Endodermal cell (in vitro differentiated cells): ENCODE results near the gene OR8B12. TPM values are rescaled to one million over a fixed set of nuclear protein-coding genes. Genes with fewer than 3 reads are reported as not detected.

ENCODE experiments used
- DNase-seq: peaks from one replicate; pipeline ENCODE4 v3.0.0-alpha.2; 2017
- H3K27ac ChIP-seq: 2 replicates; pipeline ENCODE4 v1.5.1; 2013; ENCODE audit warnings: mild to moderate bottlenecking, low read depth, low read length, moderate library complexity
- H3K27me3 ChIP-seq: 2 replicates; pipeline ENCODE4 v1.6.1; 2013; ENCODE audit warnings: mild to moderate bottlenecking, low read length, moderate library complexity; ENCODE audit not compliant: insufficient read depth, control insufficient read depth, poor library complexity, severe bottlenecking
- H3K36me3 ChIP-seq: 2 replicates; pipeline ENCODE4 v1.7.0; 2013; ENCODE audit warnings: mild to moderate bottlenecking, low read length, moderate library complexity; ENCODE audit not compliant: control insufficient read depth, insufficient read depth
- H3K4me1 ChIP-seq: one replicate; pipeline ENCODE4 v1.7.0; 2013; ENCODE audit warnings: low read length; ENCODE audit not compliant: control insufficient read depth, insufficient read depth
- H3K4me3 ChIP-seq: 2 replicates; pipeline ENCODE4 v1.5.1; 2013; ENCODE audit warnings: mild to moderate bottlenecking, low read length, moderate library complexity
- H3K9ac ChIP-seq: 2 replicates; pipeline ENCODE4 v1.6.1; 2013; ENCODE audit warnings: mild to moderate bottlenecking, low read length, moderate library complexity; ENCODE audit not compliant: poor library complexity, severe bottlenecking; ENCODE audit errors: extremely low read depth
- H3K9me3 ChIP-seq: 2 replicates; pipeline ENCODE4 v1.6.1; 2013; ENCODE audit warnings: mild to moderate bottlenecking, low read length, moderate library complexity; ENCODE audit not compliant: control insufficient read depth
- H3K27ac Mint-ChIP-seq: 2 replicates; pipeline ENCODE4 v1.8.0; 2020; ENCODE audit warnings: mixed read lengths
- H3K27me3 Mint-ChIP-seq: 2 replicates; pipeline ENCODE4 v1.8.0; 2021; ENCODE audit warnings: mild to moderate bottlenecking, mixed read lengths; ENCODE audit not compliant: insufficient read depth
- H3K36me3 Mint-ChIP-seq: 2 replicates; pipeline ENCODE4 v1.8.0; 2020; ENCODE audit warnings: low read depth, mixed read lengths
- H3K4me1 Mint-ChIP-seq: 2 replicates; pipeline ENCODE4 v1.8.0; 2020; ENCODE audit warnings: mixed read lengths
- H3K4me3 Mint-ChIP-seq: 2 replicates; pipeline ENCODE4 v1.8.0; 2020; ENCODE audit warnings: mild to moderate bottlenecking, moderate library complexity, mixed read lengths
- H3K9me3 Mint-ChIP-seq: 2 replicates; pipeline ENCODE4 v1.8.0; 2020; ENCODE audit warnings: mild to moderate bottlenecking, mixed read lengths
- WGBS, 2 experiments: methylation state at CpG; one replicate each; pipeline versions ENCODE4 v1.1.5 to v1.1.7; 2013; ENCODE audit warnings: missing lambda C conversion rate in 2 of 2, mixed read lengths in 1 of 2; ENCODE audit not compliant: insufficient coverage in 1 of 2, insufficient read length in 1 of 2; 5-methylcytosine and 5-hydroxymethylcytosine counted together
- total RNA-seq, 2 donors: library from RNA; stranded (reverse); fragmentation: NEBNext Ultra II Directional in 1 of 2; extraction: Animal tissue kit (Norgen Biotek cat#: 25700) in 1 of 2; gene quantifications; 2 replicates in 1 of 2; 3 replicates in 1 of 2; pipeline ENCODE4 v1.2.1, GENCODE V29; 2021
- TF ChIP-seq, protein P1 (sequence below): fragments of 200-600 bp; sonication (generic); conservative IDR thresholded peaks from 2 replicates; pipeline ENCODE4 v1.5.0; 2021; ENCODE audit warnings: antibody characterized with exemption, mild to moderate bottlenecking

The OR8B12 gene
- total RNA-seq, 2 donors from 2014 or later = not detected

DNA sequence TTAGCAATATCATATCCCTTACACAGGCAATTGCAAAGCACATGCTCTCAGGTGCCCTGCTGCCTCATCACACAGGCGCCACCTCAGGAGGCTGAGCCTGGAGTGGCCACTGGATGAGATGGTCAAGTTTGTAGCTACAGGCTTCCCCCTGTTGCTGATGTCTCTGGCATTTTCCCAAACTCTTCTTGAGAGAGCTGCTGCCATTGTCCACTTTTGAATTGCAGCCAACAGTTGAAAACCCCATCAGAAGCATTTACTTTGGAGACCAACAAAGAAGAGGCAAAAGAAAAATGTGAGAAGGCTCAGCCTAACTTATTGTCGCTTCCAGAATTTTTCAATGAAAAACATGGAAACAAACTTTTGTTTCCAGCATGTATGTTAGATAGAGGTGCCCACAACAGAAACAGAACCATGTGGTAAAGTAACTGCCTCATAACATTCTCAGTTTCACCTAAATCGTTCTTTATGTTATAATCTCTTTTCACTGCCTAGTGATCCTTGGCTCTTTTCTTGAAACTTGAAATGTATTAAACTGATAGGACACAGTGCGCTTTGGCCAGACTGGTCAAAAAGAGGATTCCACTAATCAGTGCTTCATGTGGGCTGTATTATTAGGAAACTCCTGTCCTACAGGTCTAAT lies 50.3 kb downstream of the OR8B12 start:
- Mint-ChIP-seq H3K27me3 (no peaks in the 10 kb centered on the region), H3K4me1 (no peaks in the 10 kb centered on the region), H3K9me3 (peaks cover 9% of the 10 kb centered on the region), H3K4me3 (no peak overlapping the region), H3K27ac (peak overlapping the region; percentile 16), H3K36me3 (no peaks in the 10 kb centered on the region)
- H3K9me3 ChIP-seq = no peaks in the 10 kb centered on the region
- WGBS, 2 experiments = 85 to 100% methylated on average over 2 to 4 of the region's 4 CpGs
- H3K9ac ChIP-seq = no peak overlapping the region
- no peaks in the 10 kb centered on the region for H3K4me1 ChIP-seq
- H3K4me3 ChIP-seq = no peak overlapping the region
- no peaks in the 10 kb centered on the region for H3K27me3 ChIP-seq
- no peak for DNase-seq
- H3K27ac ChIP-seq = no peak overlapping the region
- H3K36me3 ChIP-seq = no peaks in the 10 kb centered on the region
- TF ChIP-seq, protein P1, sequence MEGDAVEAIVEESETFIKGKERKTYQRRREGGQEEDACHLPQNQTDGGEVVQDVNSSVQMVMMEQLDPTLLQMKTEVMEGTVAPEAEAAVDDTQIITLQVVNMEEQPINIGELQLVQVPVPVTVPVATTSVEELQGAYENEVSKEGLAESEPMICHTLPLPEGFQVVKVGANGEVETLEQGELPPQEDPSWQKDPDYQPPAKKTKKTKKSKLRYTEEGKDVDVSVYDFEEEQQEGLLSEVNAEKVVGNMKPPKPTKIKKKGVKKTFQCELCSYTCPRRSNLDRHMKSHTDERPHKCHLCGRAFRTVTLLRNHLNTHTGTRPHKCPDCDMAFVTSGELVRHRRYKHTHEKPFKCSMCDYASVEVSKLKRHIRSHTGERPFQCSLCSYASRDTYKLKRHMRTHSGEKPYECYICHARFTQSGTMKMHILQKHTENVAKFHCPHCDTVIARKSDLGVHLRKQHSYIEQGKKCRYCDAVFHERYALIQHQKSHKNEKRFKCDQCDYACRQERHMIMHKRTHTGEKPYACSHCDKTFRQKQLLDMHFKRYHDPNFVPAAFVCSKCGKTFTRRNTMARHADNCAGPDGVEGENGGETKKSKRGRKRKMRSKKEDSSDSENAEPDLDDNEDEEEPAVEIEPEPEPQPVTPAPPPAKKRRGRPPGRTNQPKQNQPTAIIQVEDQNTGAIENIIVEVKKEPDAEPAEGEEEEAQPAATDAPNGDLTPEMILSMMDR = no peak

Other genes starting within 250 kb of the OR8B12 start
- gene OR8D1, start 229.7 kb downstream of the OR8B12 start, total RNA-seq = not detected
- gene OR8D2, start 223.5 kb downstream of the OR8B12 start, total RNA-seq = not detected
- not detected for gene OR8B2, start 159.2 kb downstream of the OR8B12 start, total RNA-seq
- not detected for gene OR8B3, start 144.6 kb downstream of the OR8B12 start, total RNA-seq
- not detected for gene OR8B4, start 118.8 kb downstream of the OR8B12 start, total RNA-seq
- gene OR8B8, start 98.0 kb downstream of the OR8B12 start, total RNA-seq = not detected
- gene OR8A1, start 26.3 kb upstream of the OR8B12 start, total RNA-seq = under 1 TPM; 0.22 to 0.35 TPM
- not detected for gene PANX3, start 67.8 kb upstream of the OR8B12 start, total RNA-seq
- gene TBRG1, start 79.2 kb upstream of the OR8B12 start, total RNA-seq = 10 to 100 TPM; 30.9 to 31.3 TPM
- gene SIAE, start 130.1 kb upstream of the OR8B12 start, total RNA-seq = 1 to 10 TPM; 4.4 to 7.4 TPM
- gene SPA17, start 130.2 kb upstream of the OR8B12 start, total RNA-seq = 10 to 100 TPM; 19.6 to 21.8 TPM
- gene NRGN, start 196.3 kb upstream of the OR8B12 start, total RNA-seq = 1 to 10 TPM; 4.7 to 8.9 TPM
- 1 to 10 TPM; 1.1 to 3.4 TPM for gene VSIG2, start 208.6 kb upstream of the OR8B12 start, total RNA-seq
- gene ESAM, start 218.6 kb upstream of the OR8B12 start, total RNA-seq = under 1 TPM; 0.31 to 0.68 TPM